CD4-positive, CD25-positive, alpha-beta regulatory T cell (primary cell): ENCODE measurements around the gene FBXW11. TPM values are rescaled to one million over a fixed set of nuclear protein-coding genes. Genes with fewer than 3 reads are reported as not detected.
A peak's percentile ranks its signal among the peaks of the same experiment; 100 is the strongest.
"Not testable (repeated sequence)": the region's sequence is repeated elsewhere in the genome, so short reads cannot be mapped to it uniquely, and the experiment has no call there.

ENCODE experiments used
- ATAC-seq, 2 donors: fragments of 150-1000 bp; cut with Tn5 transposase; one replicate each; pipeline ENCODE4 v1.10.0; 2021; ENCODE audit warnings: low read depth in 2 of 2, moderate number of reproducible peaks in 2 of 2, moderate library complexity in 1 of 2
- DNase-seq, 3 donors: peaks; one replicate each; pipeline versions ENCODE4 v3.0.0 to v3.0.0-alpha.2; 2012 to 2022; ENCODE audit warnings: mixed read lengths in 1 of 3
- H3K27ac ChIP-seq: one replicate; pipeline ENCODE4 v1.7.0; 2013; ENCODE audit warnings: mild to moderate bottlenecking, low read length; ENCODE audit not compliant: insufficient read depth, poor library complexity, severe bottlenecking
- H3K27me3 ChIP-seq: one replicate; pipeline ENCODE4 v1.7.0; 2013; ENCODE audit warnings: low read length; ENCODE audit not compliant: control insufficient read depth, insufficient read depth
- H3K36me3 ChIP-seq: one replicate; pipeline ENCODE4 v1.7.0; 2013; ENCODE audit warnings: mild to moderate bottlenecking, low read length, moderate library complexity; ENCODE audit not compliant: control insufficient read depth, insufficient read depth
- H3K4me1 ChIP-seq: 2 replicates; pipeline ENCODE4 v1.7.0; 2013; ENCODE audit warnings: mild to moderate bottlenecking, low read length; ENCODE audit not compliant: insufficient read depth, control insufficient read depth, poor library complexity, severe bottlenecking
- H3K4me3 ChIP-seq: one replicate; pipeline ENCODE4 v1.7.0; 2013; ENCODE audit warnings: low read depth, mild to moderate bottlenecking, low read length, moderate library complexity
- H3K9me3 ChIP-seq, 2 experiments: 1 replicate in 1 of 2; 2 replicates in 1 of 2; pipeline ENCODE4 v1.7.0; 2013; ENCODE audit warnings: low read length in 2 of 2, mild to moderate bottlenecking in 1 of 2, moderate library complexity in 1 of 2; ENCODE audit not compliant: control insufficient read depth in 2 of 2
- H3K27ac Mint-ChIP-seq, 3 donors: one replicate each; pipeline ENCODE4 v1.8.0; 2020 to 2022; ENCODE audit warnings: mild to moderate bottlenecking in 3 of 3, mixed read lengths in 3 of 3, moderate library complexity in 2 of 3
- H3K27me3 Mint-ChIP-seq: one replicate; pipeline ENCODE4 v1.8.0; 2022; ENCODE audit warnings: mild to moderate bottlenecking, mixed read lengths
- H3K36me3 Mint-ChIP-seq: one replicate; pipeline ENCODE4 v1.8.0; 2020; ENCODE audit warnings: mixed read lengths
- H3K4me1 Mint-ChIP-seq, 4 donors: one replicate each; pipeline ENCODE4 v1.8.0; 2020 to 2022; ENCODE audit warnings: mixed read lengths in 4 of 4, mild to moderate bottlenecking in 1 of 4
- H3K4me3 Mint-ChIP-seq, 4 donors: one replicate each; pipeline ENCODE4 v1.8.0; 2020 to 2022; ENCODE audit warnings: mild to moderate bottlenecking in 4 of 4, mixed read lengths in 4 of 4, moderate library complexity in 3 of 4
- H3K9me3 Mint-ChIP-seq, 7 donors: one replicate each; pipeline ENCODE4 v1.8.0; 2020 to 2022; ENCODE audit warnings: mixed read lengths in 7 of 7, mild to moderate bottlenecking in 3 of 7, moderate library complexity in 2 of 7
- polyA plus RNA-seq, 4 donors: library from polyadenylated mRNA; unstranded; fragments of 300-500 nt; fragmentation: Illumina TruSeq; gene quantifications; one replicate each; pipeline ENCODE4 v1.2.3, GENCODE V29; 2021
- total RNA-seq: library from RNA; stranded (reverse); gene quantifications from one replicate; pipeline ENCODE4 v1.2.3, GENCODE V29; 2022

The FBXW11 gene
- total and polyA plus RNA-seq, 5 donors from 2014 or later = 20.6 to 40.7 (median 25.8) TPM

- Mint-ChIP-seq H3K4me1 (peaks cover 29 to 72% (median 49%) of the 10 kb centered on the region in 4 donors), H3K4me3 (peak overlapping the region in 1 of 4 donors; percentile 40)
- H3K9me3 Mint-ChIP-seq, H3K9me3 ChIP-seq, H3K27ac Mint-ChIP-seq, H3K36me3 ChIP-seq, H3K36me3 Mint-ChIP-seq, H3K27me3 Mint-ChIP-seq, ATAC-seq, H3K27ac ChIP-seq, H3K27me3 ChIP-seq, DNase-seq, H3K4me1 ChIP-seq: not testable (repeated sequence)
- H3K4me3 ChIP-seq = peak overlapping the region; percentile 15
Observed at GRCh38 chr5:171941675-171942074, 64.8 kb downstream of the FBXW11 start.

GRCh38 chr5:171941275-171941674 lies 65.2 kb downstream of the FBXW11 start:
- ATAC-seq = peak in 1 of 2 donors; percentile 36
- H3K9me3 Mint-ChIP-seq, H3K27ac ChIP-seq, H3K4me1 ChIP-seq, H3K36me3 Mint-ChIP-seq, H3K27me3 Mint-ChIP-seq, H3K36me3 ChIP-seq, H3K27me3 ChIP-seq, DNase-seq, H3K9me3 ChIP-seq: not testable (repeated sequence)
- Mint-ChIP-seq H3K4me3 (peak overlapping the region; percentile 3 to 58 (median 45)), H3K4me1 (peaks cover 33 to 73% (median 46%) of the 10 kb centered on the region in 4 donors), H3K27ac (peak overlapping the region in 2 of 3 donors; percentile 11 to 81)
- peak overlapping the region; percentile 37 for H3K4me3 ChIP-seq

- H3K4me3 Mint-ChIP-seq = peak overlapping the region in 1 of 4 donors; percentile 16
- H3K4me1 Mint-ChIP-seq = peaks cover 31 to 63% (median 35%) of the 10 kb centered on the region in 4 donors
- H3K36me3 ChIP-seq = no peaks in the 10 kb centered on the region
- H3K36me3 Mint-ChIP-seq = peaks cover 2% of the 10 kb centered on the region
- H3K27ac Mint-ChIP-seq = peak overlapping the region in 1 of 3 donors; percentile 67
- H3K9me3 ChIP-seq = no peaks in the 10 kb centered on the region
- DNase-seq = no peak
- H3K27me3 Mint-ChIP-seq = no peaks in the 10 kb centered on the region
- no peak overlapping the region for H3K4me3 ChIP-seq
- no peaks in the 10 kb centered on the region for H3K27me3 ChIP-seq
- ATAC-seq = no peak
- H3K4me1 ChIP-seq = peaks cover 7% of the 10 kb centered on the region
- H3K27ac ChIP-seq = no peak overlapping the region
- H3K9me3 Mint-ChIP-seq = no peaks in the 10 kb centered on the region
Observed at GRCh38 chr5:171939951-171940350, 66.5 kb downstream of the FBXW11 start.

- no peak for DNase-seq
- no peak for ATAC-seq
- no peak overlapping the region for H3K27ac ChIP-seq
- H3K27me3 ChIP-seq = no peaks in the 10 kb centered on the region
- H3K36me3 ChIP-seq = no peaks in the 10 kb centered on the region
- peaks cover 7% of the 10 kb centered on the region for H3K4me1 ChIP-seq
- Mint-ChIP-seq H3K36me3 (peaks cover 7% of the 10 kb centered on the region), H3K4me1 (peaks cover 25 to 61% (median 33%) of the 10 kb centered on the region in 4 donors), H3K27ac (peak overlapping the region in 1 of 3 donors; percentile 67), H3K27me3 (no peaks in the 10 kb centered on the region), H3K9me3 (peaks cover 0 to 3% (median 0%) of the 10 kb centered on the region in 7 donors), H3K4me3 (no peak overlapping the region)
- H3K9me3 ChIP-seq = no peaks in the 10 kb centered on the region
- H3K4me3 ChIP-seq = no peak overlapping the region
Observed at GRCh38 chr5:171938358-171938757, 68.1 kb downstream of the FBXW11 start.

GRCh38 chr5:171937351-171937750 lies 69.1 kb downstream of the FBXW11 start:
- Histone ChIP-seq H3K27me3 (no peaks in the 10 kb centered on the region), H3K4me3 (no peak overlapping the region), H3K36me3 (no peaks in the 10 kb centered on the region), H3K4me1 (peaks cover 1% of the 10 kb centered on the region), H3K9me3 (no peaks in the 10 kb centered on the region), H3K27ac (no peak overlapping the region)
- H3K27me3 Mint-ChIP-seq = no peaks in the 10 kb centered on the region
- peaks cover 0 to 3% (median 0%) of the 10 kb centered on the region in 7 donors for H3K9me3 Mint-ChIP-seq
- H3K4me1 Mint-ChIP-seq = peaks cover 18 to 58% (median 32%) of the 10 kb centered on the region in 4 donors
- peaks cover 10% of the 10 kb centered on the region for H3K36me3 Mint-ChIP-seq
- DNase-seq = no peak
- no peak for ATAC-seq
- H3K27ac Mint-ChIP-seq = peak overlapping the region in 2 of 3 donors; percentile 24 to 29
- no peak overlapping the region for H3K4me3 Mint-ChIP-seq

GRCh38 chr5:171934586-171934985 lies 71.9 kb downstream of the FBXW11 start:
- Histone ChIP-seq H3K9me3 (no peaks in the 10 kb centered on the region), H3K27me3 (no peaks in the 10 kb centered on the region), H3K4me3 (no peak overlapping the region), H3K36me3 (no peaks in the 10 kb centered on the region), H3K4me1 (no peaks in the 10 kb centered on the region), H3K27ac (no peak overlapping the region)
- Mint-ChIP-seq H3K36me3 (peaks cover 17% of the 10 kb centered on the region), H3K9me3 (peaks cover 0 to 3% (median 0%) of the 10 kb centered on the region in 7 donors), H3K27me3 (no peaks in the 10 kb centered on the region), H3K4me1 (peaks cover 24 to 63% (median 36%) of the 10 kb centered on the region in 4 donors), H3K4me3 (no peak overlapping the region), H3K27ac (no peak overlapping the region)
- ATAC-seq = no peak
- no peak for DNase-seq

GRCh38 chr5:171931163-171931562 lies 75.3 kb downstream of the FBXW11 start:
- DNase-seq (no peak), ATAC-seq (no peak)
- no peaks in the 10 kb centered on the region for H3K9me3 ChIP-seq
- H3K4me1 Mint-ChIP-seq = peaks cover 43 to 66% (median 51%) of the 10 kb centered on the region in 4 donors
- H3K27me3 Mint-ChIP-seq = no peaks in the 10 kb centered on the region
- H3K27ac ChIP-seq = no peak overlapping the region
- no peaks in the 10 kb centered on the region for H3K27me3 ChIP-seq
- H3K4me1 ChIP-seq = no peaks in the 10 kb centered on the region
- peaks cover 0 to 3% (median 0%) of the 10 kb centered on the region in 7 donors for H3K9me3 Mint-ChIP-seq
- peaks cover 28% of the 10 kb centered on the region for H3K36me3 Mint-ChIP-seq
- no peak overlapping the region for H3K4me3 ChIP-seq
- H3K4me3 Mint-ChIP-seq = peak overlapping the region in 2 of 4 donors; percentile 6 to 60
- peak overlapping the region in 1 of 3 donors; percentile 38 for H3K27ac Mint-ChIP-seq
- no peaks in the 10 kb centered on the region for H3K36me3 ChIP-seq

- Histone ChIP-seq H3K4me3 (no peak overlapping the region), H3K9me3 (no peaks in the 10 kb centered on the region), H3K27ac (no peak overlapping the region), H3K4me1 (no peaks in the 10 kb centered on the region), H3K36me3 (no peaks in the 10 kb centered on the region), H3K27me3 (no peaks in the 10 kb centered on the region)
- no peak overlapping the region for H3K4me3 Mint-ChIP-seq
- H3K9me3 Mint-ChIP-seq = no peaks in the 10 kb centered on the region
- peaks cover 22% of the 10 kb centered on the region for H3K36me3 Mint-ChIP-seq
- peak overlapping the region in 1 of 3 donors; percentile 37 for H3K27ac Mint-ChIP-seq
- H3K27me3 Mint-ChIP-seq = no peaks in the 10 kb centered on the region
- peaks cover 32 to 65% (median 53%) of the 10 kb centered on the region in 4 donors for H3K4me1 Mint-ChIP-seq
- no peak for ATAC-seq
- no peak for DNase-seq
Observed at GRCh38 chr5:171927345-171927941, 79.0 kb downstream of the FBXW11 start.
